T-helper 1 cell treated with Interleukin-12 subunit alpha and Interleukin-12 subunit beta and Interleukin-4 antibody, amounts not matched to agents 30 ng/mL and 1 ng/mL, for 36 hours (primary cell): Measurements from ENCODE around the gene NF1. TPM values are rescaled to one million over a fixed set of nuclear protein-coding genes. Genes with fewer than 3 reads are reported as not detected.

Experiments used
- intact Hi-C: fragments of 100-400 bp; cut with micrococcal nuclease; formaldehyde crosslinking; loops from one replicate; pipeline ENCODE4 v1.15.1; 2024
- total RNA-seq: library from RNA; stranded (reverse); gene quantifications from 2 replicates; pipeline ENCODE4 v1.2.3, GENCODE V29; 2022

The NF1 gene
- total RNA-seq, 1 donor from 2014 or later, result 24.0 TPM

DNA sequence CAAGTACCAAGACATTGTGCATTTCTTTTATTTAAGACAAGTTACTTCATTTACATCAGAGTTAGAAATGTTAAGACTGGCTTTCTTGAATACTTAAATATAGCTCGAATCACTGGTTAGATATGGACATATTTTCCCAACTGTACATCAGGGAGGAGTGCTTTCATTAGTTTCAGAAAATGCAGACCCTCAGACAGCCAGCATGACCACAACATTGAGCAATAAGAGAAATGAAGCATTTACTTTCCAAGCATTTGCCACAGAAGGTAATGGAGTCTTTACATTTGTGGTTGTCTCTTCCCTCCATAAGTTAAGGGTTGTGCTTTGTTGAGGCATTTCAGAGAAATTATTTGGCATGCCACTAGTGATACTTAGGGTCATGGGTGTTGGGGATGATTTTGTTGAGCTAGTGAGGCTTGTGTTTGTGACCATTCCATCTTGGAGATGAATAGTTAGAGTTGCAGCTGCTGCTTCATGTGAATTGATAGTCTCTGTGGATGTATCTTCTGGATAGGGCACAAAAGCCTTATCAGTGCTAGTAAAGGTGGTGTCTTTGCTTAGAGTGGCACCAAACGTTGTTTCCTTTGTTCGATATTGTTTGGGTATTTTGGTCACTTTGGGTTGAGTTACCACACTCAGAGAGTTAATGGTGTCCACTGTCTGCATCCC, 200.2 kb downstream of the NF1 start:
- intact Hi-C loops, result no loop called here

DNA sequence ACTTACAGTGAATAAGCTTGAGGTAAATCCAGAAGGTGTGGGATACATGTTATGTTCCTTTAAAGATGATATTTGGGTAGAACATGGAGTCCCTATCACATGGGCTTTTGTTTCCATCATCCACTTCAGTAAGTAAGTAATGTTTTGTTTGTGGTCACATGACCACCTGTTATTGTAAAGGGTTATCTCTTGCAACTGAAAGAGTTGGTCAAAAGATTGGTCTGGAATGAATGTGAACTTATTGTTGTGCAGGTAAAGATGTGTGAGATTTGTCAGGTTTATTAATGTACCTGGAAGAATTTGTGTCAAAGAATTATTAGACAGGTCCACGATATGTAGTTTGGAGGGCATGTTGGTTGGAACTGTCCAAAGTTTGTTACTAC, 200.7 kb downstream of the NF1 start:
- intact Hi-C loops, result no loop called here

- intact Hi-C loops, result no loop called here
These were observed 201.4 kb downstream of the NF1 start for GRCh38 chr17:31296142-31296541.

GRCh38 chr17:31297090-31297489, 202.3 kb downstream of the NF1 start, which contains the start of gene OMG:
OMG (minus strand) TSS chr17:31297239; CDS start chr17:31296331, 908 bp downstream.
- intact Hi-C loops, result no loop called here

GRCh38 chr17:31299624-31300023, 204.8 kb downstream of the NF1 start:
- intact Hi-C loops, result no loop called here

DNA sequence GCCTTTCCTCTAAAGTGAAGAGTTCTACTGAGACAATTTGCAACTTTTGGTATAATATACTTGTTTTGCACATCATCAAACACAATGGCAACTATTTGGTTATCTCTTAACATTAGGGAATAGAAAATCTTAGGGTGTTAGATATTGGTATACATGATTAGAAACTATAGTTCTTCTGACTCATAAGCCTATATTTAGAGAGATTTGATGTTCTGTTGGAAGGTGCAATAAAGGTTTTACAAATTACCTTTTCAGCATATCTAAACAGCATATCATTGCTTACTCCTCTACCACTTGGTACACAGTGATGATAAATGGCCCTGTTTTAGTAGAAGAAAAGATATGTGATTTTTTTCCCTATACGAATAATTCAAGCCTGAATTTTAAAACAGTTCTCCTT, 212.9 kb downstream of the NF1 start:
- intact Hi-C loops, result loop anchor here (2.0 kb wide), 1 partner anchor 13 kb away; the partner anchor contains the start of gene EVI2A

- intact Hi-C loops, result no loop called here
These were observed 213.9 kb downstream of the NF1 start for GRCh38 chr17:31308372-31309334.

DNA sequence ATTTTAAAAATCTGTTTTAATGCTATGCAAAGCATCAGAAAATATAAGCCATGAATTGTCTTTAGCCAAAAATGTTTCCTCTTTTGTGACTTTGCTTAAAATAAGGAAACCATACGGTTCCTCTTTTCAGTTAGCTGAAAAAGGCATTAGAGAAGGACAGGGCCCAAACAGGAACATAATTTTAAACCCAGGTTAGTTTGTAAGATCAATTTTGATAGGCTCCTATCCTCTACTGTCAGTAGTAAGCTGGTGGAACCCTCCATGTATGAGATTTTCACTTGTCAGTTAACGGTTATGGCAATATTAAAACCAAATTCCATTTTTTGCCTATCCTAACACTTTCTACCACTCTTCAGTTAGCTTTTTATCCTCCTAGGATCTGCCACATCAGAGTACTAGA, 214.8 kb downstream of the NF1 start:
- intact Hi-C loops, result no loop called here

- intact Hi-C loops, result loop anchor here (1.0 to 10.0 kb wide), 9 partner anchors 11 to 1045 kb away; partner anchors contain the start of genes ATAD5, EVI2A, TEFM and UTP6
These were observed 215.5 kb downstream of the NF1 start for GRCh38 chr17:31310260-31310659.

- intact Hi-C loops, result loop anchor here (1.0 to 10.0 kb wide), 9 partner anchors 10 to 1044 kb away; partner anchors contain the start of genes ATAD5, EVI2A, TEFM and UTP6
These were observed 216.1 kb downstream of the NF1 start for GRCh38 chr17:31310886-31311285.

- intact Hi-C loops, result loop anchor here (5.0 to 10.0 kb wide), 7 partner anchors 154 to 1043 kb away; partner anchors contain the start of genes ATAD5, TEFM, UTP6 and ZNF207
These were observed 216.7 kb downstream of the NF1 start for GRCh38 chr17:31311526-31311925.

DNA sequence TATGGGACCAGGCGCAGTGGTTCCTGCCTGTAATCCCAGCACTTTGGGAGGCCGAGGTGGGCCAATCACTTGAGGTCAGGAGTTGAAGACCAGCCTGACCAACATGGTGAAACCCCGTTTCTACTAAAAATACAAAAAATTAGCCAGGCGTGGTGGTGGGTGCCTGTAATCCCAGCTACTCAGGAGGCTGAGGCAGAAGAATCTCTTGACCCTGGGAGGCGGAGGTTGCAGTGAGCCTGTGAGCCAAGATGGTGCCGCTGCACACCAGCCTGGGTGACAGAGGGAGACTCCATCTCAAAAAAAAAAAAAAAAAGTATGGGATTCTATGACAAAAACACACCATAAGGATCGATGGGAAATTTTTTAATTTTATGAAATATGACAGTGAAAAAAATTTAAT, 217.4 kb downstream of the NF1 start:
- intact Hi-C loops, result loop anchor here (5.0 to 10.0 kb wide), 7 partner anchors 155 to 1043 kb away; partner anchors contain the start of genes ATAD5, TEFM, UTP6 and ZNF207

GRCh38 chr17:31313982-31314781, 219.4 kb downstream of the NF1 start, which contains the start of gene EVI2B:
EVI2B (minus strand) TSS chr17:31314054; CDS start chr17:31305609, 8,445 bp downstream.
- intact Hi-C loops, result loop anchor here (5.0 to 10.0 kb wide), 7 partner anchors 157 to 1041 kb away; partner anchors contain the start of genes ATAD5, TEFM, UTP6 and ZNF207

GRCh38 chr17:31314782-31315100, 220.0 kb downstream of the NF1 start:
- intact Hi-C loops, result loop anchor here (5.0 to 10.0 kb wide), 8 partner anchors 157 to 1040 kb away; partner anchors contain the start of genes ATAD5, CPD, TEFM and UTP6

DNA sequence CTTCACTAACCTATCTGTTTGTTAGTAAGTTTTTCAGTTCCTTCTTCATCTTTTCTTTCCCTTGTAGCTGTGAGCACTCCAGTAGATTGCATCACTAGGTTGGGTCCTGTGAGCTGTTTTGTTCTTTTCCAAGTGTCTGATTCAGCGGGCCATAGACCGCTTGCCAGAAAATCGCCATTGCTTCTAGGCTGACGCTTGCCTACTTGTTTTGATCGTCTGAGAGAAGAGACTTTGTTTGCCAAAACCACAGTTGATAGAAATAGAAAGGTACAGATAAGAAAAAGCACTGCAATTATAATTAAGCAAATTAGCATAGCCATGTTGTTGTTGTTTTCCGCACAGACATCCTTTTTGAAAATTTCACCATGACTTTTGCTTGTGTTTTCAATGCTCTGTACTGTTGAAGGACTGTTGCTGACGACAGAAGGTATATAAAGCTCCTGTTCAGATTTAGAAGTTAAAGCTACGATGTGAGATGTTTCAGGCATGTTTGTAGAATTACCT, 223.6 kb downstream of the NF1 start:
- intact Hi-C loops, result loop anchor here (5.0 to 10.0 kb wide), 2 partner anchors 941 to 1036 kb away; partner anchors contain the start of genes CPD and ZNF207

DNA sequence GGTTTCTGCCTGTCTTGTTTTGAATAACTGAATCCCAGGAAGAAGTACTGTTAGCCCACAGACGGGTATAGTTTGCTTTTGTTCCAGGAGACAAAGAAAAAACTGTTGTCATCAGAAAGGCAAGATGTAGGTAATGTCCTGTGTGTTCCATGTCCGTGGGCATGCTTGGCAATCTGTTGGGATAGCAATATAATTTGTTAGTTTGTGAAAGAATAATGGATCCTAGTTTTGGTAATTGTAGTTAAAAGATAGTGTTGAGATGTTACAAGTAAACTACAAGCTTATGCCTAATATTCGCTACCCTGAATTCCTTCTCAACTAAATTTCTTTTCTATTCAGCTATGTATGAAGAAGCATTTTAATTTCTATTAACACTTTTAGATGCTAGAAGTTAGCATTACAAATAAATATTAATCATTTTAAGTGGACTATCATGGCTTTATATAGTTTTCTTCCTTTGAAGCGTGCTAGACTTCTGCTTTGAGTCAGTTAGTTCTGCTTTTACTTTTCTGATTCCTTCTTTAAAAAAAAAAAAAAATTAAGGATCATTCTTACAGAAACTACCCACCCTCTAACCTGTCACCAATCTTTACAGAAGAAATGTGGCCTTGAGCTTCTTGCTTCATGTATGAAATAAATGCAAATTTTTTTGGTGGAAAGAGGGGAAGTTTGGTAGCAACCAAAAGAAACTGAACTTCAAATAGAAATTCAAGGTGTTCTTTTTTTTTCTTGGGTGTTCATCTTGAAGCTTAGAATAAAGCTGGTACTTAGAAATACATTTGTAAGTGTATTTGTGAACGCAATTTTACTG, 224.3 kb downstream of the NF1 start:
- intact Hi-C loops, result loop anchor here (5.0 to 10.0 kb wide), 2 partner anchors 942 to 1036 kb away; partner anchors contain the start of genes CPD and ZNF207

DNA sequence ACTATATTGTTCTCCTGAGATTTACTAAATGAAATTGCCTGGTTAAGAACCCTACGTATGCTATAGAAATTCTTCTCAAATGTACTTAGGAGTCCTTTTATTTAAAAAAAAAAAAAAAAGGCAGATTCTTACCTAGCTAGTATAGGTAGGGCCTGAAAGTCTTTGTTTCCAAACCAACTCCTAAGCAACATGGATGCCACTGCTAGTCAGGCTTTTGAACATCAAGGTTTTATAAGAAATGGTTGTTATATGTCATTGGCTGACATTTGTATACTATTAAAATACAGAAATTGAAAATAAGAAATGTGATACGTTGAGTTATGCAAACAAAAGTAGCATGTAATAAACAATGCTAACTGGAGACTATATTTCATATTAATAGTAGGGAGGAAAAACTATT, 225.5 kb downstream of the NF1 start:
- intact Hi-C loops, result loop anchor here (2.0 to 5.0 kb wide), 4 partner anchors 13 to 498 kb away; partner anchors contain the start of gene CRLF3

GRCh38 chr17:31320791-31321190, 226.0 kb downstream of the NF1 start:
- intact Hi-C loops, result loop anchor here (1.0 to 5.0 kb wide), 7 partner anchors 10 to 498 kb away; partner anchors contain the start of gene CRLF3

DNA sequence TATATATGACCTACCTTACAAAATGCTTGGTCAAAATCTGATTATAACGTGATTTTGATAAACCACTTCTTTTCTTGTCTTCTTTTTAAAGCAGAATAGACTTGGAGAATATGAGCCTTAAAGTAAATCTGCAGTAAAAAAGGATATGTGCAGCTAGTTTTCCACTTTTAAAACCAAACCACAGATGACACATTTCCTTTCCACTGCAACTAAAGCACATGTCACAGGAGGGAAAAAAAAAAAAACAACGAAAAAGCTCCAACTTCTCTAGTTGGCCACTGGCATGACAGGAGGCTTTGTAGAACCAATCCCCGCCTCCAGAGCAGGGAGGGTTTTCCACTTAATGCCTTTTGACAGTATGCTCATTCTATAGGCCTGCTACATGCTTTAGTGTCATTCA, 226.7 kb downstream of the NF1 start, which contains the start of gene EVI2A:
Gene EVI2A (minus strand): TSS at position 142 of the 400 bp plus-strand sequence. CDS start 2,609 bp downstream, outside the sequence.
- intact Hi-C loops, result loop anchor here (1.0 to 5.0 kb wide), 7 partner anchors 11 to 499 kb away; partner anchors contain the start of gene CRLF3
